MCF 10A (cell line): ENCODE measurements around the gene SH3BP5. TPM values are rescaled to one million over a fixed set of nuclear protein-coding genes. Genes with fewer than 3 reads are reported as not detected.
"Not testable (repeated sequence)": the region's sequence is repeated elsewhere in the genome, so short reads cannot be mapped to it uniquely, and the experiment has no call there.

Experiments used
- BruUV-seq: library from RNA; stranded (reverse); fragments of 400-500 nt; replicated peaks from 2 replicates; lab custom pipeline; 2021; lab: Mats Ljungman, UMichigan
- CTCF ChIA-PET: fragments of 300-600 bp; sonication (Branson Sonifier 250); formaldehyde crosslinking; extraction: SDS; loops from one replicate; lab custom pipeline; 2021; ENCODE audit warnings: antibody characterized with exemption, inconsistent platforms; lab: Yijun Ruan, JAX
- POLR2A ChIA-PET: fragments of 300-600, 350-650 bp; sonication (Branson Sonifier 250); formaldehyde crosslinking; extraction: SDS; loops from one replicate; lab custom pipeline; 2020; ENCODE audit warnings: antibody characterized with exemption, inconsistent platforms; lab: Yijun Ruan, JAX
- DNase-seq: peaks from one replicate; pipeline ENCODE4 v3.0.0-alpha.2; 2018; ENCODE audit not compliant: unreplicated experiment
- H3K27ac Mint-ChIP-seq: one replicate; pipeline ENCODE4 v1.8.0; 2022; ENCODE audit warnings: mild to moderate bottlenecking, low read depth, mixed read lengths; ENCODE audit not compliant: unreplicated experiment
- H3K27me3 Mint-ChIP-seq: one replicate; pipeline ENCODE4 v1.8.0; 2022; ENCODE audit warnings: mixed read lengths; ENCODE audit not compliant: insufficient read depth, unreplicated experiment
- H3K36me3 Mint-ChIP-seq: one replicate; pipeline ENCODE4 v1.8.0; 2022; ENCODE audit warnings: mild to moderate bottlenecking, moderate library complexity, mixed read lengths; ENCODE audit not compliant: insufficient read depth, unreplicated experiment
- H3K4me1 Mint-ChIP-seq: one replicate; pipeline ENCODE4 v1.8.0; 2022; ENCODE audit warnings: mixed read lengths; ENCODE audit not compliant: insufficient read depth, unreplicated experiment
- H3K4me3 Mint-ChIP-seq: one replicate; pipeline ENCODE4 v1.8.0; 2022; ENCODE audit warnings: mild to moderate bottlenecking, moderate library complexity, mixed read lengths; ENCODE audit not compliant: unreplicated experiment
- H3K9me3 Mint-ChIP-seq: one replicate; pipeline ENCODE4 v1.8.0; 2022; ENCODE audit warnings: mixed read lengths; ENCODE audit not compliant: unreplicated experiment
- intact Hi-C: fragments of 100-400 bp; cut with micrococcal nuclease; formaldehyde crosslinking; loops from 2 replicates; pipeline ENCODE4 v1.14.1; 2022
- total RNA-seq: library from RNA; stranded (reverse); gene quantifications from 2 replicates; pipeline ENCODE4 v1.2.3, GENCODE V29; 2022
- TF ChIP-seq, protein P1 (sequence below): fragments of 200-600 bp; IDR thresholded peaks from one replicate; pipeline ENCODE4 v1.8.0; 2022; ENCODE audit warnings: antibody characterized with exemption, mild to moderate bottlenecking; ENCODE audit not compliant: unreplicated experiment

The SH3BP5 gene
- total RNA-seq, 1 experiment from 2014 or later = 8.8 TPM

DNA sequence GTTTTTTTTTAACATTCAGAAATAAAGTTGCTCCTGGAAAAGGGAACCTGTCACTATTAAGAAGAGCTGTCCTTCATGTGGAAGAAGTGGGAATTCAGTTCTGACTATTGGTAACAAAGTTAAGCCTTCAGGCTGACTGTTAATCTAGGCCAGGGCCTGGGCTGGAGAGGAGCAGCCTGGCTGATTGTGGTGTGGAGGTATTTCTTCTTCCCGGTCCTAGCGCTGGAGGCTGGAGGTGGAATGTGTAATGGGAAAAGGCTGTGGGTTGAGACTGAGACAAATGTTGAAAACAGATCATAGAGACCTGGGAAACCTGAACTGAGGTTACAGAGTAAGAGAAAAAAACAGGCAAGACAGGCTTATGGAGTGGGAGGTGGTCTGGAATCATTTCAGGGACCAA is 23.8 kb upstream of the SH3BP5 start:
- no peaks in the 10 kb centered on the region for H3K27me3 Mint-ChIP-seq
- H3K27ac Mint-ChIP-seq = no peak overlapping the region
- H3K4me1 Mint-ChIP-seq = peaks cover 5% of the 10 kb centered on the region
- BruUV-seq = no TSS peak
- intact Hi-C loops = no loop called here
- no peak for DNase-seq
- no peaks in the 10 kb centered on the region for H3K36me3 Mint-ChIP-seq
- TF ChIP-seq, protein P1, sequence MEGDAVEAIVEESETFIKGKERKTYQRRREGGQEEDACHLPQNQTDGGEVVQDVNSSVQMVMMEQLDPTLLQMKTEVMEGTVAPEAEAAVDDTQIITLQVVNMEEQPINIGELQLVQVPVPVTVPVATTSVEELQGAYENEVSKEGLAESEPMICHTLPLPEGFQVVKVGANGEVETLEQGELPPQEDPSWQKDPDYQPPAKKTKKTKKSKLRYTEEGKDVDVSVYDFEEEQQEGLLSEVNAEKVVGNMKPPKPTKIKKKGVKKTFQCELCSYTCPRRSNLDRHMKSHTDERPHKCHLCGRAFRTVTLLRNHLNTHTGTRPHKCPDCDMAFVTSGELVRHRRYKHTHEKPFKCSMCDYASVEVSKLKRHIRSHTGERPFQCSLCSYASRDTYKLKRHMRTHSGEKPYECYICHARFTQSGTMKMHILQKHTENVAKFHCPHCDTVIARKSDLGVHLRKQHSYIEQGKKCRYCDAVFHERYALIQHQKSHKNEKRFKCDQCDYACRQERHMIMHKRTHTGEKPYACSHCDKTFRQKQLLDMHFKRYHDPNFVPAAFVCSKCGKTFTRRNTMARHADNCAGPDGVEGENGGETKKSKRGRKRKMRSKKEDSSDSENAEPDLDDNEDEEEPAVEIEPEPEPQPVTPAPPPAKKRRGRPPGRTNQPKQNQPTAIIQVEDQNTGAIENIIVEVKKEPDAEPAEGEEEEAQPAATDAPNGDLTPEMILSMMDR = no peak
- no peak overlapping the region for H3K4me3 Mint-ChIP-seq
- ChIA-PET POLR2A (no interaction called here), CTCF (no interaction called here)
- peaks cover 7% of the 10 kb centered on the region for H3K9me3 Mint-ChIP-seq

DNA sequence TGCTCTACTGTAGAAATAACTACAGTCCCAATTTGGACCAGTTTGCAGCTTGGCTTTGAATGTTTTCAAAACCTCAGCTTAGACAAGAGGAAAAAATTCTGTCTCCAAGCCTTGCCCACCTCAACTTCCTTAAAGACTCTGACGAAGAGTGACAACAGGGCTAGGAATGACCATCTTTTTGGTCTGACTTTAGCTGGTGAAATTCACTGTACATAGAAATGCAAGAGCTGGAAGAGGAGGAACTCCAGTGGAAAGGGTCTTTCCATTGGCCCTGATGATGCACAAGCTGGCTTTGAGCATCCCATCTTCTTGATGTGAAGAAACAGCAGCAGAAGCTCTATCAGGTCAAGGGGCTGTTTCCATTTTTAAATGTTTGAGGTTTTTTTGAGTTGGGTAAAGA is 22.7 kb upstream of the SH3BP5 start:
- ChIA-PET POLR2A (interaction anchor here (1.1 kb wide), 1 partner anchor 15 kb away, joined by 3 read pairs; no protein-coding TSS in a partner anchor), CTCF (interaction anchor here (0.8 to 3.3 kb wide), 5 partner anchors 22 to 88 kb away, joined by 3 to 9 read pairs (median 3); partner anchors contain the start of gene SH3BP5)
- Mint-ChIP-seq H3K4me1 (no peaks in the 10 kb centered on the region), H3K27ac (no peak overlapping the region), H3K4me3 (no peak overlapping the region), H3K36me3 (no peaks in the 10 kb centered on the region), H3K9me3 (peaks cover 7% of the 10 kb centered on the region), H3K27me3 (no peaks in the 10 kb centered on the region)
- DNase-seq = no peak
- intact Hi-C loops = no loop called here
- no TSS peak for BruUV-seq
- TF ChIP-seq, protein P1 = no peak

GRCh38 chr3:15354485-15354884 is 22.1 kb upstream of the SH3BP5 start:
- Mint-ChIP-seq H3K4me1 (no peaks in the 10 kb centered on the region), H3K27me3 (no peaks in the 10 kb centered on the region), H3K36me3 (no peaks in the 10 kb centered on the region), H3K9me3 (peaks cover 7% of the 10 kb centered on the region), H3K27ac (no peak overlapping the region), H3K4me3 (no peak overlapping the region)
- TF ChIP-seq, protein P1 = no peak
- BruUV-seq = no TSS peak
- POLR2A ChIA-PET = interaction anchor here (1.1 kb wide), 1 partner anchor 14 kb away, joined by 3 read pairs; no protein-coding TSS in a partner anchor
- intact Hi-C loops = no loop called here
- CTCF ChIA-PET = interaction anchor here (1.0 to 3.3 kb wide), 4 partner anchors 22 to 87 kb away, joined by 3 to 9 read pairs (median 4); partner anchors contain the start of gene SH3BP5
- no peak for DNase-seq

- H3K27ac Mint-ChIP-seq = no peak overlapping the region
- BruUV-seq = no TSS peak
- H3K36me3 Mint-ChIP-seq = no peaks in the 10 kb centered on the region
- no peak overlapping the region for H3K4me3 Mint-ChIP-seq
- H3K27me3 Mint-ChIP-seq = peaks cover 6% of the 10 kb centered on the region
- H3K4me1 Mint-ChIP-seq = peaks cover 7% of the 10 kb centered on the region
- ChIA-PET CTCF (no interaction called here), POLR2A (no interaction called here)
- no peak for DNase-seq
- TF ChIP-seq, protein P1 = no peak
- intact Hi-C loops = no loop called here
- H3K9me3 Mint-ChIP-seq = peaks cover 7% of the 10 kb centered on the region
Measured at GRCh38 chr3:15350141-15350540, 17.8 kb upstream of the SH3BP5 start.

GRCh38 chr3:15349438-15349837 is 17.1 kb upstream of the SH3BP5 start:
- DNase-seq, H3K27ac Mint-ChIP-seq, H3K4me1 Mint-ChIP-seq, H3K9me3 Mint-ChIP-seq, BruUV-seq, H3K36me3 Mint-ChIP-seq, intact Hi-C loops, H3K4me3 Mint-ChIP-seq, H3K27me3 Mint-ChIP-seq: not testable (repeated sequence)
- CTCF ChIA-PET = interaction anchor here (0.6 kb wide), 3 partner anchors 9 to 83 kb away, joined by 3 to 4 read pairs (median 3); no protein-coding TSS in a partner anchor
- POLR2A ChIA-PET = interaction anchor here (0.6 kb wide), 1 partner anchor 39 kb away, joined by 6 read pairs; no protein-coding TSS in a partner anchor
